Measurements from ENCODE around the gene CHST8.

DNA sequence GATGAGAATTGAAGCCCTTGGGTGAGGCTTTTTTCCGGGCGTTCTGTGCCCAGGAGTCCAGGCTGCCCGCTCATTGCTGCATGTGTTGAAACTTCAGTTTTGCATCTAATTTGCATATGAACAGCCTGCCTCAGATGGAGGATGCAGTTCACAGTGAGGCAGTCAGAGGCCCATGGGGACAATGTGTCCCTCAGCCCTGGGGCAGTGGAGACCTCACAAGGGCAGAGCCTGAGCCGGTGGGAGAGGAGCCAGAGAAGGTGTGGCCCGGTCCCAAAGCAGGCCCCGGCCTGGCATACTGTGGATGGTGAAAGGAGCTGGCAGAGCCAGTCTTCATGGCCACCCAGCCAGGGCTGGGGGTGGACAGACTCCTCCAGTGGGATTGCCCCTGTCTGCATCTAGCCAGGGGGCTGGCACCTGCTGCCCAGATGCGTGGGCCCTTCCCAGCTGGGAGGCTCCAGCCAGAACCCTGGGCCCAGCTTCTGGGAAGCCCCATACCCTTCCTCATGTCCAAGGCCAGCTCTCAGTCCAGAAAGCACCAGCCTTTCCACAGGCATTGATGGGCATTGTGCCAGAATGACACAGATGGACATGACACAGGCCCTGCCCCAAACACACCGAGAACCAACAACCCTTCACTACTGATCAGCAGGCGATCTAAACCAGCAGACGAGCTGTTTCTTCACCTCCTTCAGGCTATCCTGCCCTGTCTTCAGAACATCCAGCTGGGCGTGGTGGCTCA lies 142.0 kb downstream of the CHST8 start:
- TF ChIP-seq SIN3A (IDR thresholded peaks at IDR 0.05; ENCODE audit: borderline replicate concordance, insufficient read depth, low read length): no peak
- no peak for TF ChIP-seq POLR2AphosphoS5 (IDR thresholded peaks at IDR 0.05; ENCODE audit: low read depth, low read length)
